Stomach (tissue), 9 donors: ENCODE data around the gene ASPN. TPM values are rescaled to one million over a fixed set of nuclear protein-coding genes. Genes with fewer than 3 reads are reported as not detected.

Experiments
- DNase-seq, 2 donors: peaks; one replicate each; pipeline versions ENCODE4 v3.0.0 to v3.0.0-alpha.2; 2013 to 2019
- H3K27ac ChIP-seq, 5 donors: fragments of 200-600 bp in 4 of 5; sonication (generic) in 4 of 5; one replicate each; pipeline ENCODE4 v1.5.1; 2013 to 2019; ENCODE audit warnings: mild to moderate bottlenecking in 1 of 5, moderate library complexity in 1 of 5
- H3K27me3 ChIP-seq, 3 donors: fragments of 200-600 bp; sonication (generic); one replicate each; pipeline ENCODE4 v1.5.1; 2017 to 2019; ENCODE audit warnings: mixed run types in 1 of 3
- H3K36me3 ChIP-seq, 4 donors: fragments of 200-600 bp; sonication (generic); 1 replicate in 3 of 4; 2 replicates in 1 of 4; pipeline ENCODE4 v1.5.1; 2016 to 2019
- H3K4me1 ChIP-seq, 4 donors: fragments of 200-600 bp; sonication (generic); one replicate each; pipeline ENCODE4 v1.5.1; 2016 to 2019
- H3K4me3 ChIP-seq, 4 donors: fragments of 200-600 bp; sonication (generic) in 3 of 4; one replicate each; pipeline ENCODE4 v1.5.1; 2016 to 2019; ENCODE audit warnings: mild to moderate bottlenecking in 1 of 4
- H3K9me3 ChIP-seq, 4 donors: fragments of 200-600 bp; sonication (generic); one replicate each; pipeline ENCODE4 v1.5.1; 2016 to 2019
- EP300 ChIP-seq: sonication (generic); formaldehyde crosslinking; IDR thresholded peaks from one replicate; pipeline ENCODE4 v1.6.1; 2017; ENCODE audit warnings: antibody characterized with exemption
- POLR2A ChIP-seq, 4 donors: fragments of 450-650 bp; IDR thresholded peaks; one replicate each; pipeline ENCODE4 v1.6.1; 2016; ENCODE audit warnings: antibody characterized with exemption in 4 of 4, control low read depth in 2 of 4, mild to moderate bottlenecking in 1 of 4, moderate library complexity in 1 of 4
- POLR2AphosphoS5 ChIP-seq, 3 donors: sonication (generic); formaldehyde crosslinking; IDR thresholded peaks; one replicate each; pipeline ENCODE4 v1.6.1; 2016; ENCODE audit warnings: antibody characterized with exemption in 3 of 3
- WGBS, 5 donors: extraction: QIAGEN DNeasy Blood & Tissue Kit in 3 of 5; methylation state at CpG; one replicate each; pipeline versions ENCODE4 v1.1.5 to v1.1.7; 2013 to 2018; 5-methylcytosine and 5-hydroxymethylcytosine counted together
- intact Hi-C: fragments of 100-400 bp; cut with DNase I; formaldehyde crosslinking; loops from one replicate; pipeline ENCODE4 v1.15.1; 2023; ENCODE audit warnings: low total_unique reads
- polyA plus RNA-seq, 3 donors: library from polyadenylated mRNA; stranded (reverse); fragments of 200-250 nt; gene quantifications; one replicate each; pipeline ENCODE4 v1.2.3, GENCODE V29; 2013
- total RNA-seq, 5 donors: library from RNA; depleted of rRNA; stranded (reverse); fragments of >200 nt; gene quantifications; one replicate each; pipeline versions ENCODE4 v1.1.0 to v1.2.3, GENCODE V29; 2014 to 2016
- TF ChIP-seq, protein P1 (sequence below), 7 experiments: fragments of 450-650 bp in 4 of 7; fragments of 200-600 bp in 3 of 7; sonication (generic) in 3 of 7; IDR thresholded peaks; one replicate each; pipeline ENCODE4 v1.5.1; 2016 to 2019; ENCODE audit warnings: antibody characterized with exemption in 7 of 7, control low read depth in 2 of 7, mild to moderate bottlenecking in 1 of 7
- donor health status: healthy with polysubstance abuse.
- donor health status: Bipolar disorder and iron deficiency.
- donor health status: healthy.

ASPN gene
- total and polyA plus RNA-seq, 8 donors = 0.29 to 179 (median 5.8) TPM

DNA sequence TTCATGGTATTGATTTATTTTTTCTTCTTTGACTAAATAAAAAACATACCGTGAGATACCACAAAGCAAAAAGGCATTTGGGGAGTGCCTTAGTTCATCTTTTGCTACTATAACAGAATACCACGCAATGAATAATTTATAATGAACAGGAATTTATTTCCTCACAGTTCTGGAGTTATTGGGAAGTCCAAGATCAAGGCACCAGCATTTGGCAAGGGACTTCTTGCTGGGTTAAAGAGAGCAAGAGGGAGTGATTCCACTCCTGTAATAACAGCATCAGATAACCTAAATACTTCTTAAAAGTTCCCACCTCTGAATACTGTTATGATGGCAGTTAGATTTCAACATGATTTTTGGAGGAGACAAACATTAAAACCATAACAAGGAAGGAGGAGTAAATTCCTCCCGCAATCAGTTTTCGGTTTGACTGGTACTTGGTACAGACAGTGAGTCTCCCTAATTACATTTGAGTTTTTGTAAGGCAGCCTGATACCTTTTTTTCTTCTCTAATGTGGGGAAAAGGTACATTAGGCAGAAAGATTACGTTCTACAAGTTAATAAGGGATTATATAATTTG, 49.2 kb downstream of the ASPN start:
- H3K4me3 ChIP-seq = no peak overlapping the region
- H3K9me3 ChIP-seq = no peaks in the 10 kb centered on the region
- H3K27me3 ChIP-seq = no peaks in the 10 kb centered on the region
- WGBS, 5 donors = 78 to 96% (median 92%) methylated on average over 5 of the region's 5 CpGs
- H3K27ac ChIP-seq = peak overlapping the region in 1 of 5 donors; percentile 36
- DNase-seq = no peak
- intact Hi-C loops = no loop called here
- H3K4me1 ChIP-seq = peaks cover 0 to 5% (median 0%) of the 10 kb centered on the region in 4 donors
- TF ChIP-seq, protein P1, sequence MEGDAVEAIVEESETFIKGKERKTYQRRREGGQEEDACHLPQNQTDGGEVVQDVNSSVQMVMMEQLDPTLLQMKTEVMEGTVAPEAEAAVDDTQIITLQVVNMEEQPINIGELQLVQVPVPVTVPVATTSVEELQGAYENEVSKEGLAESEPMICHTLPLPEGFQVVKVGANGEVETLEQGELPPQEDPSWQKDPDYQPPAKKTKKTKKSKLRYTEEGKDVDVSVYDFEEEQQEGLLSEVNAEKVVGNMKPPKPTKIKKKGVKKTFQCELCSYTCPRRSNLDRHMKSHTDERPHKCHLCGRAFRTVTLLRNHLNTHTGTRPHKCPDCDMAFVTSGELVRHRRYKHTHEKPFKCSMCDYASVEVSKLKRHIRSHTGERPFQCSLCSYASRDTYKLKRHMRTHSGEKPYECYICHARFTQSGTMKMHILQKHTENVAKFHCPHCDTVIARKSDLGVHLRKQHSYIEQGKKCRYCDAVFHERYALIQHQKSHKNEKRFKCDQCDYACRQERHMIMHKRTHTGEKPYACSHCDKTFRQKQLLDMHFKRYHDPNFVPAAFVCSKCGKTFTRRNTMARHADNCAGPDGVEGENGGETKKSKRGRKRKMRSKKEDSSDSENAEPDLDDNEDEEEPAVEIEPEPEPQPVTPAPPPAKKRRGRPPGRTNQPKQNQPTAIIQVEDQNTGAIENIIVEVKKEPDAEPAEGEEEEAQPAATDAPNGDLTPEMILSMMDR (IDR thresholded peaks at IDR 0.05) = no peak
- TF ChIP-seq POLR2AphosphoS5 (IDR thresholded peaks at IDR 0.05) = no peak
- no peak for TF ChIP-seq EP300
- TF ChIP-seq POLR2A (IDR thresholded peaks at IDR 0.05) = no peak
- H3K36me3 ChIP-seq = no peaks in the 10 kb centered on the region

DNA sequence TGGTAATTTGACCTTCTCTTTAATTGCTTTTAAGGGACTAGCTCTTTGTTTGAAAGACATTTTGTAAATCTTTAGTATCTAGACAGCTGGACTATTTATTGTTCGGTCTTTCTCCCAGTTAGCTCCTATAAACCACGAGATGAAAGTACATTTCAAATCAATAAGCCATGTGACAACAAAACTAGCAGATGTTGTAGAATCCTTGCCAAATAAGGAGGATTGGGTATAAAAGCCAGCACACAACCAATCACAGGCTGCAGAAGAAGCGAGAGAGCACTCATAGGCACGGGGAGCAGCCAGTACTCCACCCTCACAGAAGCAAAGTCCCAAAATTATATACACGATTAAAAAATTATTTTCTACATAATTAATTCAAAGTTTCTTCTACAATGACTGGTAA, 50.0 kb downstream of the ASPN start:
- no peak overlapping the region for H3K4me3 ChIP-seq

GRCh38 chr9:92429836-92430235, 52.5 kb downstream of the ASPN start:
- Histone ChIP-seq H3K4me1 (peaks cover 0 to 18% (median 8%) of the 10 kb centered on the region in 4 donors), H3K9me3 (no peaks in the 10 kb centered on the region), H3K4me3 (no peak overlapping the region), H3K27me3 (no peaks in the 10 kb centered on the region), H3K36me3 (no peaks in the 10 kb centered on the region), H3K27ac (no peak overlapping the region)
- WGBS, 5 donors = 65 to 97% (median 91%) methylated on average over 2 of the region's 2 CpGs
- intact Hi-C loops = no loop called here
- DNase-seq = no peak
- TF ChIP-seq POLR2A (IDR thresholded peaks at IDR 0.05) (no peak), POLR2AphosphoS5 (IDR thresholded peaks at IDR 0.05) (no peak), EP300 (no peak)
- TF ChIP-seq, protein P1 (IDR thresholded peaks at IDR 0.05) = no peak

More for the DNA sequence above, 50.0 kb downstream of the ASPN start:
- intact Hi-C loops = no loop called here
- Histone ChIP-seq H3K27me3 (no peaks in the 10 kb centered on the region), H3K27ac (peak overlapping the region in 1 of 5 donors; percentile 36), H3K36me3 (no peaks in the 10 kb centered on the region), H3K9me3 (no peaks in the 10 kb centered on the region), H3K4me1 (peaks cover 0 to 5% (median 0%) of the 10 kb centered on the region in 4 donors)
- peak in 1 of 2 donors; percentile 71 for DNase-seq
- WGBS, 5 donors = 67 to 87% (median 81%) methylated on average over 5 of the region's 5 CpGs
- TF ChIP-seq EP300 (no peak), POLR2AphosphoS5 (IDR thresholded peaks at IDR 0.05) (no peak), POLR2A (IDR thresholded peaks at IDR 0.05) (no peak)
- TF ChIP-seq, protein P1 (IDR thresholded peaks at IDR 0.05) = no peak

- Histone ChIP-seq H3K4me1 (peaks cover 0 to 30% (median 11%) of the 10 kb centered on the region in 4 donors), H3K9me3 (no peaks in the 10 kb centered on the region), H3K27me3 (no peaks in the 10 kb centered on the region), H3K4me3 (no peak overlapping the region), H3K27ac (peak overlapping the region in 1 of 5 donors; percentile 21), H3K36me3 (no peaks in the 10 kb centered on the region)
- 70 to 77% (median 72%) methylated on average over 5 of the region's 5 CpGs for WGBS, 5 donors
- TF ChIP-seq, protein P1 (IDR thresholded peaks at IDR 0.05) = no peak
- TF ChIP-seq EP300 (no peak), POLR2A (IDR thresholded peaks at IDR 0.05) (no peak), POLR2AphosphoS5 (IDR thresholded peaks at IDR 0.05) (no peak)
- intact Hi-C loops = no loop called here
- DNase-seq = peak in 1 of 2 donors; percentile 53
These were observed 55.7 kb downstream of the ASPN start for GRCh38 chr9:92426501-92427145.
